IMR-90 (cell line): ENCODE data around the gene CLEC17A. TPM values are rescaled to one million over a fixed set of nuclear protein-coding genes. Genes with fewer than 3 reads are reported as not detected.
"Not testable (repeated sequence)": the region's sequence is repeated elsewhere in the genome, so short reads cannot be mapped to it uniquely, and the experiment has no call there.

Experiments
- ATAC-seq: fragments of 200-7000 bp; cut with Tn5 transposase; 2 replicates; pipeline ENCODE4 v1.9.1; 2020; ENCODE audit warnings: low read depth, mild to moderate bottlenecking, moderate library complexity
- BruUV-seq: library from RNA; stranded (reverse); fragments of 400-500 nt; replicated peaks from 2 replicates; lab custom pipeline; 2021; lab: Mats Ljungman, UMichigan
- CTCF ChIA-PET: fragments of 300-600 bp; formaldehyde crosslinking; extraction: SDS; loops from one replicate; lab custom pipeline; 2021; ENCODE audit warnings: antibody characterized with exemption; lab: Yijun Ruan, JAX
- POLR2A ChIA-PET: fragments of 300-600 bp; sonication (Branson Sonifier 250); formaldehyde crosslinking; loops from one replicate; lab custom pipeline; 2022; ENCODE audit warnings: antibody characterized with exemption; ENCODE audit not compliant: unreplicated experiment; lab: Charles Lee
- DNase-seq: peaks from one replicate; pipeline ENCODE4 v3.0.0; 2013
- H2AFZ ChIP-seq: replicated peaks from 2 replicates; pipeline ENCODE3; 2013; ENCODE audit warnings: low read length, mild to moderate bottlenecking; ENCODE audit not compliant: poor library complexity
- H2AK5ac ChIP-seq: 2 replicates; pipeline ENCODE4 v1.6.1; 2013; ENCODE audit warnings: low read depth, low read length, inconsistent platforms
- H2AK9ac ChIP-seq: replicated peaks from 2 replicates; pipeline ENCODE3; 2013; ENCODE audit warnings: mild to moderate bottlenecking, low read depth, low read length, moderate library complexity; ENCODE audit not compliant: poor library complexity
- H2BK120ac ChIP-seq: 2 replicates; pipeline ENCODE4 v1.6.1; 2013; ENCODE audit warnings: low read depth, low read length, inconsistent platforms
- H2BK15ac ChIP-seq: 3 replicates; pipeline ENCODE4 v1.6.1; 2013; ENCODE audit warnings: low read depth, low read length, inconsistent platforms
- H2BK20ac ChIP-seq: 2 replicates; pipeline ENCODE4 v1.6.1; 2013; ENCODE audit warnings: low read depth, mild to moderate bottlenecking, inconsistent platforms, low read length, moderate library complexity
- H2BK5ac ChIP-seq: 2 replicates; pipeline ENCODE4 v1.6.1; 2013; ENCODE audit warnings: mild to moderate bottlenecking, low read depth, low read length, inconsistent platforms; ENCODE audit not compliant: poor library complexity, severe bottlenecking
- H3K14ac ChIP-seq: replicated peaks from 2 replicates; pipeline ENCODE4 v1.6.1; 2013; ENCODE audit warnings: low read depth, low read length, inconsistent platforms
- H3K18ac ChIP-seq: 2 replicates; pipeline ENCODE4 v1.6.1; 2013; ENCODE audit warnings: low read depth, low read length, control low read depth
- H3K23ac ChIP-seq: 2 replicates; pipeline ENCODE4 v1.6.1; 2013; ENCODE audit warnings: low read depth, low read length, inconsistent platforms
- H3K27ac ChIP-seq: 2 replicates; pipeline ENCODE4 v1.5.1; 2013; ENCODE audit warnings: mild to moderate bottlenecking, control low read depth, low read length; ENCODE audit not compliant: insufficient read depth
- H3K27me3 ChIP-seq: 2 replicates; pipeline ENCODE4 v1.6.1; 2013; ENCODE audit warnings: low read length; ENCODE audit not compliant: control insufficient read depth, insufficient read depth
- H3K36me3 ChIP-seq: 2 replicates; pipeline ENCODE4 v1.6.1; 2013; ENCODE audit warnings: low read length, mixed read lengths; ENCODE audit not compliant: control insufficient read depth, insufficient read depth
- H3K4ac ChIP-seq: 2 replicates; pipeline ENCODE4 v1.6.1; 2013; ENCODE audit warnings: low read depth, low read length, inconsistent platforms
- H3K4me1 ChIP-seq: 2 replicates; pipeline ENCODE4 v1.6.1; 2013; ENCODE audit warnings: low read length, mixed read lengths; ENCODE audit not compliant: control insufficient read depth, insufficient read depth
- H3K4me2 ChIP-seq: 2 replicates; pipeline ENCODE4 v1.6.1; 2013; ENCODE audit warnings: low read depth, mild to moderate bottlenecking, control low read depth, low read length, moderate library complexity
- H3K4me3 ChIP-seq: 2 replicates; pipeline ENCODE4 v1.5.1; 2013; ENCODE audit warnings: low read depth, mild to moderate bottlenecking, control low read depth, low read length, moderate library complexity; ENCODE audit not compliant: insufficient read depth
- H3K56ac ChIP-seq: 2 replicates; pipeline ENCODE4 v1.6.1; 2013; ENCODE audit warnings: low read length, inconsistent platforms; ENCODE audit not compliant: insufficient read depth; ENCODE audit errors: extremely low read depth
- H3K79me1 ChIP-seq, 2 experiments: 2 replicates each; pipeline ENCODE4 v1.6.1; 2013; ENCODE audit warnings: low read length in 2 of 2, inconsistent platforms in 1 of 2, low read depth in 1 of 2
- H3K9ac ChIP-seq: 2 replicates; pipeline ENCODE4 v1.6.1; 2013; ENCODE audit warnings: low read depth, low read length, control low read depth
- H3K9me1 ChIP-seq: 2 replicates; pipeline ENCODE4 v1.6.1; 2013; ENCODE audit warnings: low read length, inconsistent platforms; ENCODE audit not compliant: insufficient read depth
- H3K9me3 ChIP-seq: 2 replicates; pipeline ENCODE4 v1.6.1; 2013; ENCODE audit warnings: low read length; ENCODE audit not compliant: control insufficient read depth, insufficient read depth
- H4K20me1 ChIP-seq: 2 replicates; pipeline ENCODE4 v1.6.1; 2013; ENCODE audit warnings: low read length, inconsistent platforms; ENCODE audit not compliant: insufficient read depth
- H4K5ac ChIP-seq: 2 replicates; pipeline ENCODE4 v1.6.1; 2013; ENCODE audit warnings: mild to moderate bottlenecking, low read depth, low read length, control low read depth
- H4K8ac ChIP-seq, 2 experiments: 2 replicates each; pipeline ENCODE4 v1.6.1; 2013; ENCODE audit warnings: low read depth in 2 of 2, low read length in 2 of 2, control low read depth in 1 of 2, inconsistent platforms in 1 of 2
- H4K91ac ChIP-seq: 2 replicates; pipeline ENCODE4 v1.6.1; 2013; ENCODE audit warnings: low read depth, low read length, inconsistent platforms; ENCODE audit not compliant: insufficient read depth
- WGBS, 2 experiments: methylation state at CpG; one replicate each; pipeline versions ENCODE4 v1.1.5 to v1.1.7; 2013; ENCODE audit warnings: missing lambda C conversion rate in 2 of 2; ENCODE audit not compliant: insufficient read length in 1 of 2; ENCODE audit errors: extremely low coverage in 2 of 2; 5-methylcytosine and 5-hydroxymethylcytosine counted together
- dilution Hi-C: fragments of 300-500 bp; cut with HindIII; formaldehyde crosslinking; loops from one replicate; pipeline ENCODE4 v1.14.3; 2018; ENCODE audit warnings: low sequenced_read_pairs; ENCODE audit not compliant: unreplicated experiment
- in situ Hi-C: fragments of 300-500 bp; cut with MboI; formaldehyde crosslinking; loops from 3 replicates; pipeline ENCODE4 v1.14.3; 2019; ENCODE audit warnings: low sequenced_read_pairs, inconsistent platforms, mixed read lengths
- intact Hi-C: fragments of 100-400 bp; cut with micrococcal nuclease; formaldehyde crosslinking; loops from 2 replicates; pipeline ENCODE4 v1.10.0; 2022
- polyA plus RNA-seq, 3 experiments: library from polyadenylated mRNA; depleted of rRNA; stranded (reverse); fragments of >200 nt; gene quantifications; 2 replicates each; pipeline ENCODE4 v1.2.3, GENCODE V29; 2012; ENCODE audit warnings: low replicate concordance in 1 of 3
- total RNA-seq: library from RNA; depleted of rRNA; stranded (reverse); fragments of >200 nt; gene quantifications from 2 replicates; pipeline ENCODE4 v1.2.3, GENCODE V29; 2012

CLEC17A gene
- total and polyA plus RNA-seq, 2 of the 4 experiments (the other 2 are of a cell fraction), result 0.05 TPM; not detected in 1

DNA sequence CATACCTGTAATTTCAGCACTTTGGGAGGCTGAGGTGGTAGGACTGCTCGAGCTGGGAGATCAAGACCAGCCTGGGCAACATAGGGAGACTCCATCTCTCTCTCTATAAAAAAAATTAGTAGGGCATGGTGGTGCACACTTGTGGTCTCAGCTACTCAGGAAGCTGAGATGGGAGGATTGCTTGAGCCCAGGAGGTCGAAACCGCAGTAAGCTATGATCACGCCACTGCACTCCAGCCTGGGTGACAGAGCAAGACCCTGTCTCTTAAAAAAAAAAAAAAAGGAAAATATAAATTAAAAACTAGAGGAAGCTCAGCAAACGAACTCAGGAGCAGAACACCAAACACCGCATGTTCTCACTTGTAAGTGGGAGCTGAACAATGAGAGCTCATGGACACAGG lies 41.6 kb downstream of the CLEC17A start:
- H3K4me2 ChIP-seq, H3K9ac ChIP-seq, dilution Hi-C loops, H3K14ac ChIP-seq, H3K56ac ChIP-seq, H3K9me1 ChIP-seq, H3K4me3 ChIP-seq, H3K18ac ChIP-seq, DNase-seq, H3K9me3 ChIP-seq, H2AK5ac ChIP-seq, intact Hi-C loops, H4K20me1 ChIP-seq, ATAC-seq, BruUV-seq, H3K4me1 ChIP-seq, H2AFZ ChIP-seq, H3K27ac ChIP-seq, H2BK5ac ChIP-seq, H4K5ac ChIP-seq, H2BK120ac ChIP-seq, H3K36me3 ChIP-seq, H2AK9ac ChIP-seq, H3K27me3 ChIP-seq, H4K8ac ChIP-seq, H4K91ac ChIP-seq, H2BK15ac ChIP-seq, H3K79me1 ChIP-seq, H3K4ac ChIP-seq, H3K23ac ChIP-seq, in situ Hi-C loops, H2BK20ac ChIP-seq, CTCF ChIA-PET: not testable (repeated sequence)
- 71% methylated on average over 5 of the region's 6 CpGs; no CpG with 5 or more reads in 1 of the 2 experiments for WGBS, 2 experiments
- POLR2A ChIA-PET, result interaction anchor here (0.6 kb wide), 2 partner anchors 31 to 790 kb away, joined by 3 to 6 read pairs; no protein-coding TSS in a partner anchor
